GM12878 (cell line): Measurements from ENCODE around the gene RANGRF.

Experiments
- CTCF ChIP-seq, 3 experiments: IDR thresholded peaks in 2 of 3; conservative IDR thresholded peaks in 1 of 3; 2 replicates each; pipeline ENCODE4 v1.5.1; 2011; ENCODE audit warnings: low read depth in 3 of 3, low read length in 3 of 3, mild to moderate bottlenecking in 3 of 3, control low read depth in 2 of 3, moderate library complexity in 2 of 3, inconsistent platforms in 1 of 3, mixed read lengths in 1 of 3; ENCODE audit not compliant: control insufficient read depth in 2 of 3, insufficient read depth in 1 of 3; ENCODE audit errors: extremely low read depth in 1 of 3
- SUZ12 ChIP-seq: fragments of 200-600 bp; sonication (generic); IDR thresholded peaks from one replicate; pipeline ENCODE4 v1.6.1; 2018; ENCODE audit warnings: antibody characterized with exemption, mild to moderate bottlenecking; ENCODE audit not compliant: unreplicated experiment
- TF ChIP-seq, protein P1 (sequence below): IDR thresholded peaks from 2 replicates; pipeline ENCODE4 v1.6.1; 2012; ENCODE audit warnings: low read depth, low read length, improper control_type of control experiment
- TF ChIP-seq, protein P2 (sequence below): fragments of 450-650 bp; IDR thresholded peaks from 2 replicates; pipeline ENCODE4 v1.6.1; 2014; ENCODE audit warnings: mild to moderate bottlenecking

GRCh38 chr17:8289103-8289397 is 580 bp downstream of the RANGRF start:
- TF ChIP-seq SUZ12 (no peak), CTCF (IDR thresholded peaks at IDR 0.05 in 2 of 3, conservative IDR thresholded peaks at IDR 0.05 in 1 of 3; ENCODE audit: control insufficient read depth in 2 of 3, extremely low read depth in 1 of 3, insufficient read depth in 1 of 3, low read depth in 3 of 3, low read length in 3 of 3) (no peak)
- TF ChIP-seq, protein P1, sequence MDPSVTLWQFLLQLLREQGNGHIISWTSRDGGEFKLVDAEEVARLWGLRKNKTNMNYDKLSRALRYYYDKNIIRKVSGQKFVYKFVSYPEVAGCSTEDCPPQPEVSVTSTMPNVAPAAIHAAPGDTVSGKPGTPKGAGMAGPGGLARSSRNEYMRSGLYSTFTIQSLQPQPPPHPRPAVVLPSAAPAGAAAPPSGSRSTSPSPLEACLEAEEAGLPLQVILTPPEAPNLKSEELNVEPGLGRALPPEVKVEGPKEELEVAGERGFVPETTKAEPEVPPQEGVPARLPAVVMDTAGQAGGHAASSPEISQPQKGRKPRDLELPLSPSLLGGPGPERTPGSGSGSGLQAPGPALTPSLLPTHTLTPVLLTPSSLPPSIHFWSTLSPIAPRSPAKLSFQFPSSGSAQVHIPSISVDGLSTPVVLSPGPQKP = no peak
- TF ChIP-seq, protein P2, sequence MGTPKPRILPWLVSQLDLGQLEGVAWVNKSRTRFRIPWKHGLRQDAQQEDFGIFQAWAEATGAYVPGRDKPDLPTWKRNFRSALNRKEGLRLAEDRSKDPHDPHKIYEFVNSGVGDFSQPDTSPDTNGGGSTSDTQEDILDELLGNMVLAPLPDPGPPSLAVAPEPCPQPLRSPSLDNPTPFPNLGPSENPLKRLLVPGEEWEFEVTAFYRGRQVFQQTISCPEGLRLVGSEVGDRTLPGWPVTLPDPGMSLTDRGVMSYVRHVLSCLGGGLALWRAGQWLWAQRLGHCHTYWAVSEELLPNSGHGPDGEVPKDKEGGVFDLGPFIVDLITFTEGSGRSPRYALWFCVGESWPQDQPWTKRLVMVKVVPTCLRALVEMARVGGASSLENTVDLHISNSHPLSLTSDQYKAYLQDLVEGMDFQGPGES = no peak
